C4-2B (cell line): ENCODE measurements around the gene HOXC6.

Experiments
- CTCF ChIP-seq: fragments of 450-650 bp; conservative IDR thresholded peaks from 2 replicates; pipeline ENCODE4 v1.5.1; 2017; ENCODE audit warnings: mild to moderate bottlenecking
- ZFX ChIP-seq: fragments of 450-650 bp; IDR thresholded peaks from 2 replicates; pipeline ENCODE4 v1.6.1; 2017

DNA sequence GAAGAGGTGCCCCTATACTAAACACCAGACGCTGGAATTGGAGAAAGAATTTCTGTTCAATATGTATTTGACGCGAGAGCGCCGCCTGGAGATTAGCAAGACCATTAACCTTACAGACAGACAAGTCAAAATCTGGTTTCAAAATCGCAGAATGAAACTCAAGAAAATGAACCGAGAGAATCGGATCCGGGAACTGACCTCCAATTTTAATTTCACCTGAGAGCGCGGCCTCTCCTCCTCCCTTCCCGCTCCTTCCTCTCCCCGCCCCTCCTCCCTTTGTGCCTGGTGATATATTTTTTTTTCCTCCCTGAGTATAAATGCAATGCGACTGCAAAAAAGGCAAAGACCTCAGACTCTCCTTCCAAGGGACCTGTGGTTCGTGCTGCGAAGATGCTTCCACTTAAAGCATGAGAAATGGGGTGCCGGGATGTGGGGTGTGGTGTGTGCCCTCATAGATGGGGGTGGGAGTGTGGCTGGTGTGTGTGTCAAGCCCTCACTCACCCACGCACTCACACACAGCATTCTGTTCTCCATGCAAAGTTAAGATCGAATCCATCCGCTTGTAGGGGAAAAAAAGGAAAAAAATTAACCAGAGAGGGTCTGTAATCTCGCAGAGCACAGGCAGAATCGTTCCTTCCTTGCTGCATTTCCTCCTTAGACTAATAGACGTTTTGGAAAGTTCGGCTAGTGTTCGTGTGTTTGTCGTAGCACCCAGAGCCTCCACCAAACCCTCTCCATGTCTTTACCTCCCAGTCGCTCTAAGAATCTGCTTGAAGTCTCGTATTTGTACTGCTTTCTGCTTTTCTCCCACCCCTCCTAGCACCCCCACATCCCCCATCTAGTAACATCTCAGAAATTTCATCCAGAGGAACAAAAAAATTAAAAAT is 38.8 kb upstream of the HOXC6 start:
- TF ChIP-seq CTCF (peak; percentile 88), ZFX (no peak)
